IMR-90 (cell line): Measurements from ENCODE around the gene OLFML1. TPM values are rescaled to one million over a fixed set of nuclear protein-coding genes. Genes with fewer than 3 reads are reported as not detected.

Source experiments
- ATAC-seq: fragments of 200-7000 bp; cut with Tn5 transposase; 2 replicates; pipeline ENCODE4 v1.9.1; 2020; ENCODE audit warnings: low read depth, mild to moderate bottlenecking, moderate library complexity
- BruUV-seq: library from RNA; stranded (reverse); fragments of 400-500 nt; replicated peaks from 2 replicates; lab custom pipeline; 2021; lab: Mats Ljungman, UMichigan
- CTCF ChIA-PET: fragments of 300-600 bp; formaldehyde crosslinking; extraction: SDS; loops from one replicate; lab custom pipeline; 2021; ENCODE audit warnings: antibody characterized with exemption; lab: Yijun Ruan, JAX
- POLR2A ChIA-PET: fragments of 300-600 bp; sonication (Branson Sonifier 250); formaldehyde crosslinking; loops from one replicate; lab custom pipeline; 2022; ENCODE audit warnings: antibody characterized with exemption; ENCODE audit not compliant: unreplicated experiment; lab: Charles Lee
- DNase-seq: peaks from one replicate; pipeline ENCODE4 v3.0.0; 2013
- H2AFZ ChIP-seq: replicated peaks from 2 replicates; pipeline ENCODE3; 2013; ENCODE audit warnings: low read length, mild to moderate bottlenecking; ENCODE audit not compliant: poor library complexity
- H2AK5ac ChIP-seq: 2 replicates; pipeline ENCODE4 v1.6.1; 2013; ENCODE audit warnings: low read depth, low read length, inconsistent platforms
- H2AK9ac ChIP-seq: replicated peaks from 2 replicates; pipeline ENCODE3; 2013; ENCODE audit warnings: mild to moderate bottlenecking, low read depth, low read length, moderate library complexity; ENCODE audit not compliant: poor library complexity
- H2BK120ac ChIP-seq: 2 replicates; pipeline ENCODE4 v1.6.1; 2013; ENCODE audit warnings: low read depth, low read length, inconsistent platforms
- H2BK15ac ChIP-seq: 3 replicates; pipeline ENCODE4 v1.6.1; 2013; ENCODE audit warnings: low read depth, low read length, inconsistent platforms
- H2BK20ac ChIP-seq: 2 replicates; pipeline ENCODE4 v1.6.1; 2013; ENCODE audit warnings: low read depth, mild to moderate bottlenecking, inconsistent platforms, low read length, moderate library complexity
- H2BK5ac ChIP-seq: 2 replicates; pipeline ENCODE4 v1.6.1; 2013; ENCODE audit warnings: mild to moderate bottlenecking, low read depth, low read length, inconsistent platforms; ENCODE audit not compliant: poor library complexity, severe bottlenecking
- H3K14ac ChIP-seq: replicated peaks from 2 replicates; pipeline ENCODE4 v1.6.1; 2013; ENCODE audit warnings: low read depth, low read length, inconsistent platforms
- H3K18ac ChIP-seq: 2 replicates; pipeline ENCODE4 v1.6.1; 2013; ENCODE audit warnings: low read depth, low read length, control low read depth
- H3K23ac ChIP-seq: 2 replicates; pipeline ENCODE4 v1.6.1; 2013; ENCODE audit warnings: low read depth, low read length, inconsistent platforms
- H3K27ac ChIP-seq: 2 replicates; pipeline ENCODE4 v1.5.1; 2013; ENCODE audit warnings: mild to moderate bottlenecking, control low read depth, low read length; ENCODE audit not compliant: insufficient read depth
- H3K27me3 ChIP-seq: 2 replicates; pipeline ENCODE4 v1.6.1; 2013; ENCODE audit warnings: low read length; ENCODE audit not compliant: control insufficient read depth, insufficient read depth
- H3K36me3 ChIP-seq: 2 replicates; pipeline ENCODE4 v1.6.1; 2013; ENCODE audit warnings: low read length, mixed read lengths; ENCODE audit not compliant: control insufficient read depth, insufficient read depth
- H3K4ac ChIP-seq: 2 replicates; pipeline ENCODE4 v1.6.1; 2013; ENCODE audit warnings: low read depth, low read length, inconsistent platforms
- H3K4me1 ChIP-seq: 2 replicates; pipeline ENCODE4 v1.6.1; 2013; ENCODE audit warnings: low read length, mixed read lengths; ENCODE audit not compliant: control insufficient read depth, insufficient read depth
- H3K4me2 ChIP-seq: 2 replicates; pipeline ENCODE4 v1.6.1; 2013; ENCODE audit warnings: low read depth, mild to moderate bottlenecking, control low read depth, low read length, moderate library complexity
- H3K4me3 ChIP-seq: 2 replicates; pipeline ENCODE4 v1.5.1; 2013; ENCODE audit warnings: low read depth, mild to moderate bottlenecking, control low read depth, low read length, moderate library complexity; ENCODE audit not compliant: insufficient read depth
- H3K56ac ChIP-seq: 2 replicates; pipeline ENCODE4 v1.6.1; 2013; ENCODE audit warnings: low read length, inconsistent platforms; ENCODE audit not compliant: insufficient read depth; ENCODE audit errors: extremely low read depth
- H3K79me1 ChIP-seq, 2 experiments: 2 replicates each; pipeline ENCODE4 v1.6.1; 2013; ENCODE audit warnings: low read length in 2 of 2, inconsistent platforms in 1 of 2, low read depth in 1 of 2
- H3K9ac ChIP-seq: 2 replicates; pipeline ENCODE4 v1.6.1; 2013; ENCODE audit warnings: low read depth, low read length, control low read depth
- H3K9me1 ChIP-seq: 2 replicates; pipeline ENCODE4 v1.6.1; 2013; ENCODE audit warnings: low read length, inconsistent platforms; ENCODE audit not compliant: insufficient read depth
- H3K9me3 ChIP-seq: 2 replicates; pipeline ENCODE4 v1.6.1; 2013; ENCODE audit warnings: low read length; ENCODE audit not compliant: control insufficient read depth, insufficient read depth
- H4K20me1 ChIP-seq: 2 replicates; pipeline ENCODE4 v1.6.1; 2013; ENCODE audit warnings: low read length, inconsistent platforms; ENCODE audit not compliant: insufficient read depth
- H4K5ac ChIP-seq: 2 replicates; pipeline ENCODE4 v1.6.1; 2013; ENCODE audit warnings: mild to moderate bottlenecking, low read depth, low read length, control low read depth
- H4K8ac ChIP-seq, 2 experiments: 2 replicates each; pipeline ENCODE4 v1.6.1; 2013; ENCODE audit warnings: low read depth in 2 of 2, low read length in 2 of 2, control low read depth in 1 of 2, inconsistent platforms in 1 of 2
- H4K91ac ChIP-seq: 2 replicates; pipeline ENCODE4 v1.6.1; 2013; ENCODE audit warnings: low read depth, low read length, inconsistent platforms; ENCODE audit not compliant: insufficient read depth
- BHLHE40 ChIP-seq: fragments of 150-350 bp; IDR thresholded peaks from 2 replicates; pipeline ENCODE4 v1.6.1; 2016; ENCODE audit warnings: mild to moderate bottlenecking, low read depth, low read length
- CEBPB ChIP-seq: IDR thresholded peaks from 2 replicates; pipeline ENCODE4 v1.6.1; 2012; ENCODE audit warnings: low read depth, low read length, improper control_type of control experiment
- CHD1 ChIP-seq: IDR thresholded peaks from 2 replicates; pipeline ENCODE4 v1.6.1; 2012; ENCODE audit warnings: low read depth, low read length, improper control_type of control experiment
- CTCF ChIP-seq: conservative IDR thresholded peaks from 2 replicates; pipeline ENCODE4 v1.5.1; 2012; ENCODE audit warnings: mild to moderate bottlenecking, low read depth, low read length, improper control_type of control experiment
- ELK1 ChIP-seq: fragments of 150-350 bp; IDR thresholded peaks from 2 replicates; pipeline ENCODE4 v1.6.1; 2016; ENCODE audit warnings: low read depth, mild to moderate bottlenecking, low read length, moderate library complexity, borderline replicate concordance
- FOS ChIP-seq: fragments of 150-350 bp; IDR thresholded peaks from 2 replicates; pipeline ENCODE4 v1.6.1; 2016; ENCODE audit warnings: low read depth, low read length
- MAFK ChIP-seq: IDR thresholded peaks from 2 replicates; pipeline ENCODE4 v1.6.1; 2012; ENCODE audit warnings: low read depth, low read length, improper control_type of control experiment
- MAZ ChIP-seq: IDR thresholded peaks from 2 replicates; pipeline ENCODE4 v1.6.1; 2012; ENCODE audit warnings: low read depth, mild to moderate bottlenecking, low read length, improper control_type of control experiment, moderate library complexity, borderline replicate concordance
- MXI1 ChIP-seq: IDR thresholded peaks from 2 replicates; pipeline ENCODE4 v1.6.1; 2012; ENCODE audit warnings: low read depth, mild to moderate bottlenecking, low read length, moderate library complexity, borderline replicate concordance
- NFE2L2 ChIP-seq: fragments of 150-350 bp; IDR thresholded peaks from 2 replicates; pipeline ENCODE4 v1.6.1; 2016; ENCODE audit warnings: low read depth, mild to moderate bottlenecking, low read length
- POLR2A ChIP-seq: IDR thresholded peaks from 2 replicates; pipeline ENCODE4 v1.6.1; 2012; ENCODE audit warnings: mild to moderate bottlenecking, low read depth, low read length
- RAD21 ChIP-seq: IDR thresholded peaks from 2 replicates; pipeline ENCODE4 v1.6.1; 2012; ENCODE audit warnings: low read length, improper control_type of control experiment
- RCOR1 ChIP-seq: IDR thresholded peaks from 2 replicates; pipeline ENCODE4 v1.6.1; 2012; ENCODE audit warnings: mild to moderate bottlenecking, low read length, improper control_type of control experiment; ENCODE audit not compliant: insufficient replicate concordance
- RFX5 ChIP-seq: IDR thresholded peaks from 2 replicates; pipeline ENCODE4 v1.8.0; 2012; ENCODE audit warnings: low read depth, mild to moderate bottlenecking, low read length, moderate library complexity
- SMC3 ChIP-seq: fragments of 150-350 bp; IDR thresholded peaks from 2 replicates; pipeline ENCODE4 v1.6.1; 2016; ENCODE audit warnings: low read depth, mild to moderate bottlenecking, antibody characterized with exemption, low read length, moderate library complexity
- WGBS, 2 experiments: methylation state at CpG; one replicate each; pipeline versions ENCODE4 v1.1.5 to v1.1.7; 2013; ENCODE audit warnings: missing lambda C conversion rate in 2 of 2; ENCODE audit not compliant: insufficient read length in 1 of 2; ENCODE audit errors: extremely low coverage in 2 of 2; 5-methylcytosine and 5-hydroxymethylcytosine counted together
- dilution Hi-C: fragments of 300-500 bp; cut with HindIII; formaldehyde crosslinking; loops from one replicate; pipeline ENCODE4 v1.14.3; 2018; ENCODE audit warnings: low sequenced_read_pairs; ENCODE audit not compliant: unreplicated experiment
- in situ Hi-C: fragments of 300-500 bp; cut with MboI; formaldehyde crosslinking; loops from 3 replicates; pipeline ENCODE4 v1.14.3; 2019; ENCODE audit warnings: low sequenced_read_pairs, inconsistent platforms, mixed read lengths
- intact Hi-C: fragments of 100-400 bp; cut with micrococcal nuclease; formaldehyde crosslinking; loops from 2 replicates; pipeline ENCODE4 v1.10.0; 2022
- polyA plus RNA-seq, 3 experiments: library from polyadenylated mRNA; depleted of rRNA; stranded (reverse); fragments of >200 nt; gene quantifications; 2 replicates each; pipeline ENCODE4 v1.2.3, GENCODE V29; 2012; ENCODE audit warnings: low replicate concordance in 1 of 3
- total RNA-seq: library from RNA; depleted of rRNA; stranded (reverse); fragments of >200 nt; gene quantifications from 2 replicates; pipeline ENCODE4 v1.2.3, GENCODE V29; 2012
- TF ChIP-seq, protein P1 (sequence below): fragments of 150-350 bp; IDR thresholded peaks from 2 replicates; pipeline ENCODE4 v1.6.1; 2017; ENCODE audit warnings: mild to moderate bottlenecking, antibody characterized with exemption, low read length, low read depth

OLFML1 gene
- total and polyA plus RNA-seq, 2 of the 4 experiments (the other 2 are of a cell fraction), result 0.10 to 0.18 TPM

DNA sequence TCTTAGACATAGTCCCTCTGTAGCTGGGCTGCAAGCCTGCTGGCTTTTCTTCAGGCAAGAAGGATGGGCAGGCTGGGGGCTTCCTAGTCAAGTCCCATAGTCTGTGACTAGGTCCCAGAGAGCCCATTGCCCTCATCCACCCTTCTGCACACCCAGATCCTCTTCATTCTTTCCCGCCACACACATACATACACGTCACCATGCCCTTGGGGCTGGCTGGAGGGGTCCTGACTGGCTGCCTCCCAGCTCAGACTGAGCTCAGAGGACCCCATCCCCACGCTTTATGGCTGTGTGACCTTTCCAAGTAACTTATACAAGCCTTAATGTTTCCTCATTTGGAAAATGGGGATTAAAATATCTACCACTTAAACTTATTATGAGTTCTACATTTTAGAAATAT lies 14.9 kb downstream of the OLFML1 start:
- DNase-seq (no peak), ATAC-seq (no peak)
- Histone ChIP-seq H3K27me3 (no peaks in the 10 kb centered on the region), H3K9me1 (no peaks in the 10 kb centered on the region), H3K23ac (no peak overlapping the region), H3K4me3 (no peak overlapping the region), H2BK5ac (no peak overlapping the region), H3K56ac (no peak overlapping the region), H4K5ac (no peak overlapping the region), H3K14ac (no peak overlapping the region), H3K9me3 (no peaks in the 10 kb centered on the region), H4K20me1 (no peaks in the 10 kb centered on the region), H2AK5ac (no peak overlapping the region), H4K91ac (no peak overlapping the region), H2BK20ac (no peak overlapping the region), H3K36me3 (no peaks in the 10 kb centered on the region), H3K27ac (no peak overlapping the region), H4K8ac (no peak overlapping the region), H3K18ac (no peak overlapping the region), H2AK9ac (no peak overlapping the region), H3K4ac (no peak overlapping the region), H2BK15ac (no peak overlapping the region), H3K9ac (no peak overlapping the region), H3K79me1 (no peaks in the 10 kb centered on the region), H2BK120ac (no peak overlapping the region), H3K4me2 (no peak overlapping the region), H3K4me1 (no peaks in the 10 kb centered on the region), H2AFZ (no peak overlapping the region)
- TF ChIP-seq NFE2L2, result no peak
- no peak for TF ChIP-seq POLR2A
- TF ChIP-seq CTCF, result no peak
- no peak for TF ChIP-seq SMC3
- TF ChIP-seq MAFK, result no peak
- TF ChIP-seq FOS, result no peak
- no peak for TF ChIP-seq CHD1
- no peak for TF ChIP-seq BHLHE40
- TF ChIP-seq, protein P1, sequence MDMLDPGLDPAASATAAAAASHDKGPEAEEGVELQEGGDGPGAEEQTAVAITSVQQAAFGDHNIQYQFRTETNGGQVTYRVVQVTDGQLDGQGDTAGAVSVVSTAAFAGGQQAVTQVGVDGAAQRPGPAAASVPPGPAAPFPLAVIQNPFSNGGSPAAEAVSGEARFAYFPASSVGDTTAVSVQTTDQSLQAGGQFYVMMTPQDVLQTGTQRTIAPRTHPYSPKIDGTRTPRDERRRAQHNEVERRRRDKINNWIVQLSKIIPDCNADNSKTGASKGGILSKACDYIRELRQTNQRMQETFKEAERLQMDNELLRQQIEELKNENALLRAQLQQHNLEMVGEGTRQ, result no peak
- no peak for TF ChIP-seq RFX5
- no peak for TF ChIP-seq ELK1
- TF ChIP-seq RCOR1, result no peak
- no peak for TF ChIP-seq MXI1
- no peak for TF ChIP-seq MAZ
- TF ChIP-seq RAD21, result no peak
- no peak for TF ChIP-seq CEBPB
- 52% methylated on average over 2 of the region's 3 CpGs; no CpG with 5 or more reads in 1 of the 2 experiments for WGBS, 2 experiments
- no TSS peak for BruUV-seq
- CTCF ChIA-PET, result no interaction called here
- intact Hi-C loops, result no loop called here
- POLR2A ChIA-PET, result no interaction called here
- in situ Hi-C loops, result no loop called here
- dilution Hi-C loops, result no loop called here
